Breast epithelium (tissue), 3 donors: ENCODE measurements around the gene FMNL2.

Experiments
- POLR2AphosphoS5 ChIP-seq, 3 donors: sonication (generic); formaldehyde crosslinking; IDR thresholded peaks; one replicate each; pipeline ENCODE4 v1.6.1; 2017; ENCODE audit warnings: antibody characterized with exemption in 3 of 3
- TF ChIP-seq, protein P1 (sequence below), 3 donors: fragments of 450-650 bp; IDR thresholded peaks; one replicate each; pipeline ENCODE4 v1.5.1; 2016 to 2017; ENCODE audit warnings: antibody characterized with exemption in 3 of 3, mild to moderate bottlenecking in 3 of 3, moderate library complexity in 3 of 3

DNA sequence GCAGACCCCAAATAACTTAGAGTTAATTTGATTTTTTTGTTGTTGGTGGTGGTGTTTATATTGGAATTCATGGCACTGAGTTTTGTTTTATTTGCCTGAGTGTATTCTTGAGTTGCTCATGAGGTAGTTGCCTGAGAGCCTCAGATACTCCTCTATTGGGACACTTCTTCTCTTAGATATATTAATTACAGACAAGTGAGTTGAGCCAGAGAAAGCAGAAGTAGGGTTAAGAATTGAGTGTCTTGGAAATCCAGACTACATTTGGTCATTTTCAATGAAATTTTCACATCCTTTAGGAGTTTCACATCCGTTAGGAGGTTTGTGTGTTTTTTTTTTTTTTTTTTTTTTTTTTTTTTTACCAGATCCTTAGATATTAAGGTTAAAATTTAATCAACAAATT is 29.0 kb downstream of the FMNL2 start:
- TF ChIP-seq, protein P1, sequence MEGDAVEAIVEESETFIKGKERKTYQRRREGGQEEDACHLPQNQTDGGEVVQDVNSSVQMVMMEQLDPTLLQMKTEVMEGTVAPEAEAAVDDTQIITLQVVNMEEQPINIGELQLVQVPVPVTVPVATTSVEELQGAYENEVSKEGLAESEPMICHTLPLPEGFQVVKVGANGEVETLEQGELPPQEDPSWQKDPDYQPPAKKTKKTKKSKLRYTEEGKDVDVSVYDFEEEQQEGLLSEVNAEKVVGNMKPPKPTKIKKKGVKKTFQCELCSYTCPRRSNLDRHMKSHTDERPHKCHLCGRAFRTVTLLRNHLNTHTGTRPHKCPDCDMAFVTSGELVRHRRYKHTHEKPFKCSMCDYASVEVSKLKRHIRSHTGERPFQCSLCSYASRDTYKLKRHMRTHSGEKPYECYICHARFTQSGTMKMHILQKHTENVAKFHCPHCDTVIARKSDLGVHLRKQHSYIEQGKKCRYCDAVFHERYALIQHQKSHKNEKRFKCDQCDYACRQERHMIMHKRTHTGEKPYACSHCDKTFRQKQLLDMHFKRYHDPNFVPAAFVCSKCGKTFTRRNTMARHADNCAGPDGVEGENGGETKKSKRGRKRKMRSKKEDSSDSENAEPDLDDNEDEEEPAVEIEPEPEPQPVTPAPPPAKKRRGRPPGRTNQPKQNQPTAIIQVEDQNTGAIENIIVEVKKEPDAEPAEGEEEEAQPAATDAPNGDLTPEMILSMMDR (IDR thresholded peaks at IDR 0.05) = no peak
- no peak for TF ChIP-seq POLR2AphosphoS5 (IDR thresholded peaks at IDR 0.05)
